ENCODE measurements around the gene SFXN2. TPM values are rescaled to one million over a fixed set of nuclear protein-coding genes. Genes with fewer than 3 reads are reported as not detected.
A peak's percentile ranks its signal among the peaks of the same experiment; 100 is the strongest.

SFXN2 gene
- total RNA-seq, 2 experiments from 2014 or later: 6.4 to 7.6 TPM

DNA sequence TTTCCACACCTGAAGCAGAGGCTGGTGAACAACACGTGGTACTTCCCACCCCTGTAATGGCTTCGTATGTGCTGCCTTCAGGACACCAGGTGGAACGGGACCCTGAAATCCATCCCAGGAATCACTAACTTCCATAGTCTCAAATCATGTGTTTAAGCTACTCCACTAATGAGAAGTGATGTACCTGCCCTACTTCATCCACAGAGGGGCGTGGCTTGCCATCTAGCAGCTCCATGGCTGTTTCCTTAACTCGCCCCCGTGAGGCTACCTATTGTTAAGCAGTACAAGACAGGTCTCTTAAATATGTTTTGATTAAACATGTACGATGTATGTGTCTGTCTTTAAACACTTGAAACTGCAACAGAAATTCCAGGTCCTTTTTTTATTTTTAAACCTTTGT, 32.0 kb upstream of the SFXN2 start:
- Mint-ChIP-seq H3K36me3 (ENCODE audit: low read depth) (peaks cover 17% of the 10 kb centered on the region), H3K27me3 (no peaks in the 10 kb centered on the region), H3K4me3 (no peak overlapping the region), H3K4me1 (ENCODE audit: low read depth) (peaks cover 33% of the 10 kb centered on the region), H3K27ac (no peak overlapping the region), H3K9me3 (no peaks in the 10 kb centered on the region)
- ChIA-PET CTCF (interaction anchor here (0.8 kb wide), 1 partner anchor 38 kb away, joined by 3 read pairs; the partner anchor contains the start of gene TRIM8), POLR2A (interaction anchor here (0.8 to 1.2 kb wide), 4 partner anchors 8 to 299 kb away, joined by 3 read pairs; no protein-coding TSS in a partner anchor)
- intact Hi-C loops (cut with DNase I, micrococcal nuclease): no loop called here
- ATAC-seq (ENCODE audit: poor library complexity) (peak; percentile 92), DNase-seq (peak in 4 of 14 experiments; percentile 29 to 56 (median 52))
- Histone ChIP-seq H3K4me3 (ENCODE audit: low read length) (no peak overlapping the region), H3K9me3 (ENCODE audit: control insufficient read depth in 1 of 2, insufficient read depth in 1 of 2, low read length in 2 of 2) (no peaks in the 10 kb centered on the region), H3K27ac (ENCODE audit: low read depth in 1 of 2, low read length in 2 of 2) (no peak overlapping the region), H3K27me3 (ENCODE audit: control insufficient read depth in 1 of 2, insufficient read depth in 2 of 2, low read length in 2 of 2) (no peaks in the 10 kb centered on the region), H3K36me3 (ENCODE audit: insufficient read depth, low read length) (peaks cover 5% of the 10 kb centered on the region), H3K4me1 (ENCODE audit: insufficient read depth, low read length) (peaks cover 19% of the 10 kb centered on the region)
- TF ChIP-seq CTCF (IDR thresholded peaks at IDR 0.05): no peak

- ATAC-seq (ENCODE audit: poor library complexity): no peak
- peaks cover 18% of the 10 kb centered on the region for H3K4me1 ChIP-seq (ENCODE audit: insufficient read depth, low read length)
- intact Hi-C loops (cut with DNase I, micrococcal nuclease): no loop called here
- no peak overlapping the region for H3K27ac ChIP-seq (ENCODE audit: low read depth in 1 of 2, low read length in 2 of 2)
- H3K36me3 ChIP-seq (ENCODE audit: insufficient read depth, low read length): peaks cover 5% of the 10 kb centered on the region
- H3K36me3 Mint-ChIP-seq (ENCODE audit: low read depth): peaks cover 21% of the 10 kb centered on the region
- H3K9me3 Mint-ChIP-seq: no peaks in the 10 kb centered on the region
- ChIA-PET POLR2A (interaction anchor here (0.8 to 1.2 kb wide), 4 partner anchors 9 to 299 kb away, joined by 3 read pairs; no protein-coding TSS in a partner anchor), CTCF (no interaction called here)
- H3K27ac Mint-ChIP-seq: no peak overlapping the region
- H3K4me1 Mint-ChIP-seq (ENCODE audit: low read depth): peaks cover 27% of the 10 kb centered on the region
- TF ChIP-seq CTCF (IDR thresholded peaks at IDR 0.05): no peak
- no peak for DNase-seq
- H3K9me3 ChIP-seq (ENCODE audit: control insufficient read depth in 1 of 2, insufficient read depth in 1 of 2, low read length in 2 of 2): no peaks in the 10 kb centered on the region
- no peak overlapping the region for H3K4me3 ChIP-seq (ENCODE audit: low read length)
- no peaks in the 10 kb centered on the region for H3K27me3 Mint-ChIP-seq
- no peak overlapping the region for H3K4me3 Mint-ChIP-seq
- H3K27me3 ChIP-seq (ENCODE audit: control insufficient read depth in 1 of 2, insufficient read depth in 2 of 2, low read length in 2 of 2): no peaks in the 10 kb centered on the region
Observed at GRCh38 chr10:102682981-102683380, 31.5 kb upstream of the SFXN2 start.

DNA sequence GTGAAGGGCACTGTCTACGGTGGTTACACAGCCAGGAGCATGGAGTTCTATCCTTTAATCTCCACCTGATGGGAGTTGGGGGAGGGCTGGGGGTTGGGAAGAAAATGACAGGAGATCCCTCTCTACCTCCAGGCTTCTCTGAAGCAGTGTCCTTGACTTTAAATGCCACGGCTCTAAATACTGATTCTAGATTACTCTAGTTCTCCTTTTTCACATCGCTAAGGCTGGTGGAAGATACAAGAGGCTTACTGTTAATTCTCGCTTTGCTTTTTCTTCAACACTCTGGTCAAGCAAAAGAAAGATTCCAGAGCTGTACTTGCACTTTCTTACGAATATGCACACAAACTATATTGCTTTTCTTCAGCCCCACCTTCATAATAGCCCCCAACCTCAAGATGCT, 30.7 kb upstream of the SFXN2 start:
- Mint-ChIP-seq H3K4me1 (ENCODE audit: low read depth) (peaks cover 22% of the 10 kb centered on the region), H3K27ac (no peak overlapping the region), H3K27me3 (no peaks in the 10 kb centered on the region), H3K4me3 (no peak overlapping the region), H3K36me3 (ENCODE audit: low read depth) (peaks cover 22% of the 10 kb centered on the region), H3K9me3 (no peaks in the 10 kb centered on the region)
- H3K36me3 ChIP-seq (ENCODE audit: insufficient read depth, low read length): peaks cover 5% of the 10 kb centered on the region
- ATAC-seq (ENCODE audit: poor library complexity) (no peak), DNase-seq (no peak)
- CTCF ChIA-PET: interaction anchor here (0.6 kb wide), 1 partner anchor 406 kb away, joined by 3 read pairs; no protein-coding TSS in a partner anchor
- no peak overlapping the region for H3K27ac ChIP-seq (ENCODE audit: low read depth in 1 of 2, low read length in 2 of 2)
- no peaks in the 10 kb centered on the region for H3K9me3 ChIP-seq (ENCODE audit: control insufficient read depth in 1 of 2, insufficient read depth in 1 of 2, low read length in 2 of 2)
- H3K4me3 ChIP-seq (ENCODE audit: low read length): no peak overlapping the region
- intact Hi-C loops (cut with DNase I, micrococcal nuclease): no loop called here
- no peaks in the 10 kb centered on the region for H3K27me3 ChIP-seq (ENCODE audit: control insufficient read depth in 1 of 2, insufficient read depth in 2 of 2, low read length in 2 of 2)
- POLR2A ChIA-PET: no interaction called here
- no peak for TF ChIP-seq CTCF (IDR thresholded peaks at IDR 0.05)
- peaks cover 18% of the 10 kb centered on the region for H3K4me1 ChIP-seq (ENCODE audit: insufficient read depth, low read length)

Data from CD4-positive, alpha-beta T cell (primary cell).